GM12878 (cell line): ENCODE measurements around the gene SLC38A8.

Experiments used
- BHLHE40 ChIP-seq, 2 experiments: fragments of 450-650 bp in 1 of 2; IDR thresholded peaks; 2 replicates each; pipeline ENCODE4 v1.6.1; 2011 to 2017; ENCODE audit warnings: low read depth in 2 of 2, borderline replicate concordance in 1 of 2, improper control_type of control experiment in 1 of 2, low read length in 1 of 2, mild to moderate bottlenecking in 1 of 2
- CTCF ChIP-seq, 3 experiments: IDR thresholded peaks in 2 of 3; conservative IDR thresholded peaks in 1 of 3; 2 replicates each; pipeline ENCODE4 v1.5.1; 2011; ENCODE audit warnings: low read depth in 3 of 3, low read length in 3 of 3, mild to moderate bottlenecking in 3 of 3, control low read depth in 2 of 3, moderate library complexity in 2 of 3, inconsistent platforms in 1 of 3, mixed read lengths in 1 of 3; ENCODE audit not compliant: control insufficient read depth in 2 of 3, insufficient read depth in 1 of 3; ENCODE audit errors: extremely low read depth in 1 of 3
- EZH2 ChIP-seq: IDR thresholded peaks from 2 replicates; pipeline ENCODE4 v1.6.1; 2012; ENCODE audit warnings: low read depth, mild to moderate bottlenecking, control low read depth, inconsistent platforms, low read length, borderline replicate concordance; ENCODE audit not compliant: control insufficient read depth
- POLR2AphosphoS5 ChIP-seq: IDR thresholded peaks from 2 replicates; pipeline ENCODE4 v1.6.1; 2011; ENCODE audit warnings: mild to moderate bottlenecking, low read length, inconsistent platforms
- REST ChIP-seq: IDR thresholded peaks from 2 replicates; pipeline ENCODE4 v1.6.1; 2012; ENCODE audit warnings: mild to moderate bottlenecking, low read depth, low read length
- ZNF274 ChIP-seq: IDR thresholded peaks from one replicate; pipeline ENCODE4 v1.8.0; 2011; ENCODE audit not compliant: insufficient read length, insufficient read depth

GRCh38 chr16:83968306-83968851, 74.2 kb downstream of the SLC38A8 start:
- no peak for TF ChIP-seq POLR2AphosphoS5
- no peak for TF ChIP-seq CTCF (IDR thresholded peaks at IDR 0.05 in 2 of 3, conservative IDR thresholded peaks at IDR 0.05 in 1 of 3; ENCODE audit: control insufficient read depth in 2 of 3, extremely low read depth in 1 of 3, insufficient read depth in 1 of 3, low read depth in 3 of 3, low read length in 3 of 3)
- TF ChIP-seq ZNF274, result no peak
- TF ChIP-seq EZH2, result no peak
- no peak for TF ChIP-seq BHLHE40 (IDR thresholded peaks at IDR 0.05; ENCODE audit: borderline replicate concordance in 1 of 2, low read depth in 2 of 2, low read length in 1 of 2)
- TF ChIP-seq REST, result no peak
